ENCODE measurements around the gene SGPL1.

SGPL1 gene

DNA sequence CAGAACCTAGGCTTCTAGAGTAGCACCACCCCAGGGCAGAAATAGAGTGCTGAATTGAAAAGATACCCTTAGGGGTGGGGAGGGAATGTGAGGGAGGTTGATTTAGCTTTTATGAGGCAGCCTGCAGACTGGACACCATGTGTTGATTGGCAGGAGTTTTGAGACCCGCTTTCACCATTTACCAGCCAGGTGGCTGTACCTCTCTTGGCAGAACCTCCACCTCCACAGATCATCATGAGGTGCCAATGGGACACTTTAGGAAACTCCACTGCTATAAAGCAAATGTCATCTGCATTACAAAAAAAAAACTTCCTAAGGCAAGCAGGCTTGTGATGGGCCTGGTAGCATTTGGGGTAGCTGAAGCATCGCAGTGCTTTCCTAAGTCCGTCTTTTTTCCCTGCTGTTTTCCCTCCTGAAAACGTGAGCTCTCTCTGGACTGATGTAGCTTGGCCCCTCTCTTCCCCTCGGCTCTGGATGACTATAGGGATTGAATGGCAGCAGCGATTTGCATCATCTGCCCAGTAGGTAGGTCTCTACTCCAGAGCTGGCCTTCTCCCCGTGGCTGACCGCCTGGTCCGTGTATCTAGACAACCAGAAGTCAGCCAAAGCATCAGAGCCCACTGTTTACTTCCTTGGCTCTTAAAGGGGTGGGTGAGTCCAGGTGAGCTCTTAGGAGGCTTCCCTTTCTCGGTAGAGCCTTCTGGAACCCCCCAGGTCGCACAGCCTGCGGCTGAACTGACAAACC is 71.3 kb downstream of the SGPL1 start:
- DNase-seq = no peak

DNA sequence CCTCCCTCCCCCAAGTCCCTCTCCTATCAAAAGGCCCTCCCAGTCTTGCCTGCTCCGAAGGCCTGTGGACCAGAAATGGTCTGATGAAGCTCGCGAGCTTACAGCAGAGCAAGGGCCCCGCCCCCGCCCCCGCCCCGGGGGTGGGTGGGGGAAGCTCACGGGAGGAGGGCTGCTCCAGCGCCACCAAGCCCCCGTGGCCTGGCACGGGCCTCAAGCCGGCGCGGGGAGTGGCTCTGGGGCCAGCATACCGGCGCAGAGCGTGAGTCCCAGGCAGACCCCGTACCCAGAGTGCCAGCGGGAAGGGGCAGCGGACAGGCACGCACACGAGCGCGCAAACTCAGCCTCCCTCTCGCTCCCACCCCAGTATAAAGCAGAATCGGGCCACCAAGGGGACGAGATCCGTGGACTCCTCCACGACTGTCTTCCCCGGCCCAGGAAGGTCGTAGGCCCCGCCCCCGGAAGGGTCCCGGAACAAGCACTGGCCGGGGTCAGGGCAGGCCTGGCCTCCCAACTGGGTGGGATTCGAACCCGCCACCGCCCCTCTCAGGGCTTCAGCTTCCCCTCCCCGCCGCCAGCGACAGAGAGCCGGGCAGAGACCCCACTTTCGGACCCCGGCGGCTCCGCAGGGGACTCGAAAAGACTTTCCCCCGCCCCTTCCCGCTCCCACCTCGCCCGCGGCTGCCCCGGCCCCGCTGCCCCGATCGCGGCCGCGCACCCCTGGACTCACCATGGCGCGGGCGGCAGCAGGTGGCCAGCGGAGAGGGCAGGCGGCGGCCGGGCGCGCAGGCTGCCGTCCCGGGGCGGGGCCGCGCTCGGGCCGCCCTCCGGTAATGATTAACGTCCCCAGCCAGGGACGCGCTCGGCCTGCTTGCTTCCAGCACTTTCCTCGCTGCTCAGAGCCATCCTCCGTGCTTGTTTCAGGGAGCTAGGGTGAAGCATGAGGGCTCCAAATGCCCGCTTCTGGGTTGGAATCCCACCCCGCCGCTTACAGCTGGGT is 72.4 kb downstream of the SGPL1 start, which contains the start of gene PCBD1:
PCBD1 (minus strand) TSS at position 762 of the 997 bp plus-strand sequence; CDS start at position 730, 32 bp downstream.
- peak; percentile 72 to 73 for DNase-seq

DNA sequence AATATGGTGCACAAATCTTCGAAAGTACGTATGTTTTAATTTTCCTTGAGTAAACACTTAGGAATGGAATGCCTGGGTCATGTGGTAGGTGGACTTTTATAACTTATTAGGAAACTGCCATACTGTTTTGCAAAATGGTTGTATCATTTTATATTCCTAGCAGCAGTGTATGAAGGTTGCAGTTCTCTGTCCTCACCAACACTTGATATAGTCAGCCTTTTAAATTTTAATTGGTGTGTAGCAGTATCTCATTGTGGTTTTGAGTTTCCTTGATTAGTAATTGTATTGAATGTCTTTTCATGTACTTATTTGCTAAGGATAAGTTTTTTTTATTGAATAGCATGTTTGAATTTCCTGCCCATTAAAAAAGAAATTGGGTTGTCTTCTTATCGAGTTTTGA is 73.5 kb downstream of the SGPL1 start:
- no peak for DNase-seq

DNA sequence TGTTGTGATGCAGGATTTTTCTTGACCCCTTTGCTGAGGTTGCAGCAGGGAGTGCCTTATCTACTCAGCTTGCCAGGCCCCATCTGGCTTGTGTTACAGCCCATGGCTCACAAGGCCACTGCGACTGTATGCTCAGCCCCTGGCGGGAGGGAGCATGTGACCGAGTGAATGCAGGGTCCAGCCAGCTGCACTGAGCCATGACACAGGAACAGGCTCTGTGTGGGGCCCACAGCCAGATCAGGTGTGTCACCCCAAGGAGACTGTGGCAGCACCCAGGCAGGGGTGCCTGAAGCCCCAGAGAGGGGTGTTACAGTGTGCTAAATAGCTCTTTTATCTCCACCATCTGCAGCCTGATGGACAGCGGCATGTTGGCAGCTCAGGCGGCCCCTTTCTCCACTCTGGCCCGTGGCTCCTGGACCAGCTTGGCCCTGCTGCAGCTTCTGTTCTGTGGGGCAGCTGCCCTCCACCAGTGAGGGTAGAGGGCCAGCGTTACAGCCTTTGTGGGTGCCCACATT is 75.2 kb downstream of the SGPL1 start:
- no peak for DNase-seq

DNA sequence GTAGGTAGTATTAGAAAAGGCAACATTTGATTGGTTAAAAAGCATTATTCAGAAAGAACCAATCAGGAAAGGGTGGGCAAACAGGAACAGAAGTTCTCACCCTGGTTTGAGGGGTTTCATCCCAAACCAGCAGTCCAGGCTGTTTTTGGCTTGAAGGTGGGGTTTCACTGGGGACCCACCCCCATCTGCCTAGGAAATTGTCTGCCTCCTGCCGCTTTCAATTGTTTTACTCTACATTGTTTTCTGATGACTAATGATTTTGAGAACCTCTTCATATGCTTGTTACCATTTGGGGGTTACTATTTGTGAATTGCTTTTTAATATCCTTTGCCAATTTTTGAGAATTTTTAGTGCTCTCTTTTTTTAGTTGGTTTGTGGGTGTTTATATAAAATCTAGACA is 75.9 kb downstream of the SGPL1 start:
- no peak for DNase-seq

DNA sequence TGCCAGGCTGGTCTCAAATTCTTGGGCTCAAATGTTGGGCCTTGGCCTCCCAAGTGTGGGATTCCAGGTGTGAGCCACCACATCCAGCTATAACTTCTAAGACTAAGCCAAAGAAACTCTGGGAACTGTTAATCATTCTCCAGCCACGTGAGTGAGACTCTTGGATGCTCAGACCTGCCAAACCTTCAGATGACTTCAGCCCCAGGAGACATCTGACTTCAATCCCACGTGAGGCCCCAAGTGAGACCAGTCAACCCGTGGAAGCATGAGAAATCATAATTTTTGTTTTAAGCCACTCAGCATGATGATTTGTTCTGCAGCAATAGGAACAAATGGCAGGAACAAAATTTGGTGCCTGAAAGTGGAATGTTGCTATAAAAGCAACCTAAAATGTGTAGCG is 76.9 kb downstream of the SGPL1 start:
- no peak for DNase-seq

DNA sequence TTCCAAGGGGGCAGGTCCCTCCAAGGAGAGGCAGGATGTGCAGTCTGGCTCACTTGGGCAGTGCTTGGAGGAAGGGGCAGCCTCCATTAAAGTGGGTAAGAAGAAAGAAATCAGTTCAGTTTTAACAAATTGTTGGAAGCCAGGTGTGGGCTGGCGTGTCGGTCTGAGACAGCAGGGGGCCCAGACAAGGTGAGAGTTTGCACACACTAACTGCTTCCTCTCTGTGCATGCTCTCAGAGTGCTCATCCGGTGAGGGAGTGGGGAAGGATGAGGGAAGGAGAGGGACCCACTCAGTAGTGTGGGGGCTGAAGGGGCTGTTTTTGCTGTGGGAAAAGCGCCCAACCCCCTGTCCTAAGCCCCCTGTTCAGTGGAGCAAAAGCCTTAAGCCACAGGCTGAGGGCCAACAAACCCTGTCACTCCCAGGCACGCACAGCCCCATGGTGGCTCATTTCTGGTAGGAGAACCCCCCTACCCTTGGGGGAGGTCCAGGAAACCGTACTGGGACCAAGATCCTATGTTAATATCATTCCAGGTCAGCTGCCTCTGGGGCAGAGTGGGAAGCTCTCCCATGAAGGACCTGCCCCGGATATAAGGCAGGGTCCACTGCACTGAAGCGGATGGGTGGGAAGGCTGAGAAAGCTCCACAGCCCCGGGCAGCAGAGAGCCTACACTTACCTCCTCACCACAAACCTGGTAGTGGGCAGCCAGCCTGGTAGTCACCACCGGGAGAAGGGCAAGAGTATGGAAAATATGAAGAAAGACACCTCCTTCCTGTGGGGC is 77.7 kb downstream of the SGPL1 start:
- no peak for DNase-seq

DNA sequence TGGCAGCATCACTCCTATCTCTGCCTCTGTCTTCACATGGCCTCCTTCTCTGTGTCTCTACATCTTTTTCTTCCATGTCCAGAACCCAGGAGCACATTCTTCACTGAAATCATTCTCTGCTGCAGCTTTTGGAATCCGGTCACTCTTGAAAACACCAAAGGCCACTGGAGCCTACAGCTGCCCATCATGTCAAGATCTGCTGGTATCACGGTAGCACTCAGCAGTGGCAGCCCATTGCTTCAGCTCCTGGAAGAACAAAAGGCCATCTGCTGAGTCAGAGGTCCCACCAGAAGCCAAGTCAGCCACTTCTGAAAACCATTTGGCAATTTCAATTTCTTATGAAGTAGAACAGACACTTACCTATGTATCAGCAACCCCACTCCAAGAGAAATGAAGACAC is 78.7 kb downstream of the SGPL1 start:
- no peak for DNase-seq

DNA sequence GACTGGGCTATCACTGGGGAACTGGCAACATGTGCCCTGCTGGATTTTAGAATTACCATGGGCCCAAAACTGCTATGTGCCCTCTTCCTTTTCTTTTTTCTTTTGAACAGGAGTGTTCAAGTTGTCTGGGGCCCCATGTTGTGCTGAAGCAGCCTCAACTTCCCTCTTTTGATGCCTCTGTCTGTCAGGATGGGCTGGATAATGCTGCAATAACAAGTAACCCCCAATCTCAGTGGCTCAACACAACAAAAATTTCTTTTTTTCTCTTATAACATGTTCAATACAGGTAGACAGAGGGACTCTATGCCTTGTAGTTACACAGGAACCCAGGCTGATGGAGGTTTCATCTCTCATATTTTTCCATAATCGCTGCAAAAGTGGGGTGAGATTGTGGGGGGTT is 80.8 kb downstream of the SGPL1 start:
- no peak for DNase-seq

DNA sequence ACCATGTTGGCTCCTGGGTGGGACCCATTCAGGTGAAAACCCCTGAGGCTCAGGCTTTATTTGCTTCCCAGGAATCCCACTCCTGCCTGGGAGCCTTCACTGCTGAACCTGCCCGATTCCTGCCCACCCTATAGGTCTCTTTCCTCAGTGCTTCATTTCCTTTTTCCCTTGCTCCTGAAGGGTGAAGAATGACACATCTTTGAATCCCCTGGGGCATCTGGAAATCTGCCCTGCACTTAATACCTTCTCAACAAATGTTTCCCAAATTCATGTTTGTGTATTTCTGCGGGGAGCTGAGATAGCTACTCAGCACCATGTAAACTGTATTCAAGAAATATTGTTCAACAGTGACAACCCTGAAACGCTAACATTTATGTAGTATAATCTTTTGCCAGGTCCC is 82.9 kb downstream of the SGPL1 start:
- DNase-seq = no peak

DNA sequence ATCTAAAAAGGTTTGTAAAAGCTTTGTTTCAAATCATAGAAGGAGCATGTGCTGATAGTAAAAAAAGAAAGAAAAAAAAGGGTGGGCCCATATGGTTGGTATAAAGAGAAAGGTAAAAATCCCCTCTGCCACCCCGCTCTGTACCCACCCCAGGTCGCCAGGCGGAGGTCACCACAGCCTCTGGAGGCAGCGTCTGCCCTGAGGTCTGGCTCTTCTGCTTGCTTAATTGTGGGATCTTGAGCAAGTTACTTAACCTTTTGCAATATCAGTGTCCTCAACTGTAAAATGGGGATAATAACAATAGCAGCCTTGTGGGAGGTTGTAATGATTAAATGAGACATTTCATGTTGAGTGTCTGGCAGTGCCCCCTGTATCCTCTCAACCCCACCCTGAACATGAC is 83.3 kb downstream of the SGPL1 start:
- DNase-seq = no peak

DNA sequence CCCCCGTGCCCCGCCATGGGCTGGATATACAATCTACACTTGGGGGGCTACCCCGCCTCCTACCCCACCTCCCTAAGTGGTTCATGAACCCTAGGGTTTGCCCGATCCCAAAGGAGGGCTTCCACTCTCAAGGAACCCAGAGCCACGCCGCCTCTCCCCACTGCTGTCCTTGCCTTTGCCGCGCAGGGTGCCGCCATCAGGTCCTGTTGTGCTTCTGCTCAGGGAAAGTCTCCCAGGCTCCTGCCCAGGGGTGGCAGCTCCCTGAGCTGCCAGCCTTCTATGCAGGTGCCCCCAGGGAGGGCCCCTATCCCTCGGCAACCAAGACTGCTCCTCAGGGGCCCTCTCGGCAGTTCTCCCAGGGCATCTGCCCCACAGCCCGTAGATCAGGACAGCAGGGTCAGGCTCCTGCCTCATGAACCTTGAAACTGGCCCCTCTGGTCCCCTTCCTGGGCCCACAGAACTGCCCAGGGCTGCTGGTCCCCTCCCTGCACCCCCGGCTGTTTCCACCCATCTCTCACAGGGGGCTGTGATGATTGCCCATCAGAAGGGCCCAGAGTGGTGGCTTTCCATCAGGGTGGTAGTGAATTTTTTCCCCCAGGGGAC is 85.6 kb downstream of the SGPL1 start:
- no peak for DNase-seq

DNA sequence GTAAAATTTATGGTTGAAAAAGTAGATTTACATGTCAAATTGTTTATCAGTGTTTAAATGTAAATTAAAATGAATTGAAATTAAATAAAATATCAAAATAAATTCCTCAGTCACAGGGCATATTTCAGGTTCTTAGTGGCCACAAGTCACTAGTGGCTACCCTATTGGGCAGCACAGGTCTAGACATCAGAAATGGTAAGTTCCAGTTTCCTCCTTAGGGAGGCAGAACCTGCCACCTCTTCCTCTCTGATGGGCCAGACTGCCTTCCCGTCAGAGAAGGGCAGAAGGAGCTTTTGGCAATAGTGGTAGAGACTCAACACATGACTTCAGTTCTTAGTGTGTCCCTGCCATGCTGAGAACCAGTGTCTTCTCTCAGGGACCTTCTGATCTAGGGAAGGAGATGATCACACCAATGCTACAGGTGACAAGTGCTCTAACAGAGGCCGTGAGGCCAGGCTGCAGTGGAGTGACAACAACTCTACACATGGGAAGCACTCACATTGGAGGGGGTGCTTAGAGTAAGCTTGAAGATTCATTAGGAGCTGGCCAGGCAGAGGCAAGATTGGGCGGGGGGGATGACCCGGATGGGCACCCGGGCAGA is 87.0 kb downstream of the SGPL1 start:
- DNase-seq = no peak

DNA sequence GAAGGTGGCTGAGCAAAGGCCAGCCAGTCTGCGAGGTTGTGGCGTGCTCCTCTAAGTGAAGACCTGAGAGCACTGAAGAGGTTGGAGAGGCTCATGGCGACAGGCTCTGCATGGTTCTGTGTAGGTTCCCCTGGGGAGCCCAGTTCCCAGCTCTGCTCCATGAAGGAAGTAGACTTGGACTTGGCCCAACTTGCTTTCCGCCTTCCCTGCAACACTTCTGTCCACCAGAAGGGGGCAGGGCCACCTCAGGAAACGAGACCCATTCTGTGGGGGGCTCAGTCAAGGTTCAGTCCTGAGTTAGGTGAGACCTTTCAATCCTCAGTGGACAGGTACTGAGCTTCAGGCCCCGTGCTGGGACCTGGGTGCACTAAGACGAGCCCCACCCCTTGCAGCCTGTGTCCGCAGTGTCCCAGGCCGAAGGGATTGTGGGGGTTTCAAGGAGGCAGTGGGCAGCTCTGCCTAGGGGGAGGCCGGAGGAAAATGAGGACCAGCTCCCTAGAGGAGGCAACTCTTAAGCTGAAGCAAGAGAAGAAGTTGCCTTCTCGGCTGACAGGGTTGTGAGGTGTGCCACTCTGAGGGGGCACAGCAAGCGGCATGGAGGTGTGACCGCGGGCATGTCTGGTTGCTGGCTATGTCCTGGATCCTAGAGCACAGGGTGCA is 87.6 kb downstream of the SGPL1 start:
- DNase-seq = peak; percentile 28 to 52

DNA sequence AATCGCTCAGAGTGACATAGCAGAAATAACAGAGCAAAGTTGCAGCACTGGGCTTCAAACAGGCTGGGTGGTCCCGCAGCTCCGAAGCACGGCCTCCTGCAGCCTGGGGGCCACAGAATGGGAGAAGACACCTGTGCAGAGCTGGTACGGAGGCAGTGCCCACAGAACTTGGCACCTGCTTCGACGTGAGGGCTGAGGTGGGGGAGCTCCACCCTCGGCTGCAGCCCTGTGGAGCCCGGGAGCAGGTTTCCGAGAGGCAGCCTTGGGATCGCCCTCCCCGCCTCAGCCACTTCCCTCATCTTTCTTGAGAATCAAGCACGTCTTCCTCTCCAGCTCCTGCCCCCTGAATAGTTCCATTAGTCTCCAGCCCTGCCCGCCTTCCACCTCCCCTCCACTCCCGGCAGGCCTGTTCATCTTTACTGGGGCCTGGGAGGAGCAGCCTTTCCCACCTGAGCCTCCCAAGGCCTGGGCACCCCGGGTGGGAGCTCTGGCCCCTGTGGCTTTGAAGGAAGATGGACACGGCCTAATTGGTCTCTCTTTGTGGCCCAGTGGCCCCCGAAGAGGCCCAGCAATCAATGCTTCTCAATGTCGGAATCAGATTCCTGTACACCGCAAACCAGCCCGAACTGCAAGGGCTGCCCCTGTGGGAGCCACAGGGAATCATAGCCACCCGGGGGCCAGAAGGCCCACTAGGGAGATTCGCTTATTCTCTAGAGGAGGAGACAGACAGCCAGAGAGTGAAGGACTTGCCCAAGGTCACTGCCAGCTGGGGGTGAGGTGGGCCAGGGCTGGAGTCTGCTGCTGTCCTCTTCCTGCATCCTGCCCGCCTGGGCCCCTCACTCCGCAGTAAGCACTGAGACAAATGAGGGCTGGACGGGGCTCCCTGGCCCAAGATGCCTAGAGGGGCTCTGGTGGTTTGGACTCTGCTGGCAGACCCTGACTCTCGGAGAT is 89.6 kb downstream of the SGPL1 start:
- no peak for DNase-seq

DNA sequence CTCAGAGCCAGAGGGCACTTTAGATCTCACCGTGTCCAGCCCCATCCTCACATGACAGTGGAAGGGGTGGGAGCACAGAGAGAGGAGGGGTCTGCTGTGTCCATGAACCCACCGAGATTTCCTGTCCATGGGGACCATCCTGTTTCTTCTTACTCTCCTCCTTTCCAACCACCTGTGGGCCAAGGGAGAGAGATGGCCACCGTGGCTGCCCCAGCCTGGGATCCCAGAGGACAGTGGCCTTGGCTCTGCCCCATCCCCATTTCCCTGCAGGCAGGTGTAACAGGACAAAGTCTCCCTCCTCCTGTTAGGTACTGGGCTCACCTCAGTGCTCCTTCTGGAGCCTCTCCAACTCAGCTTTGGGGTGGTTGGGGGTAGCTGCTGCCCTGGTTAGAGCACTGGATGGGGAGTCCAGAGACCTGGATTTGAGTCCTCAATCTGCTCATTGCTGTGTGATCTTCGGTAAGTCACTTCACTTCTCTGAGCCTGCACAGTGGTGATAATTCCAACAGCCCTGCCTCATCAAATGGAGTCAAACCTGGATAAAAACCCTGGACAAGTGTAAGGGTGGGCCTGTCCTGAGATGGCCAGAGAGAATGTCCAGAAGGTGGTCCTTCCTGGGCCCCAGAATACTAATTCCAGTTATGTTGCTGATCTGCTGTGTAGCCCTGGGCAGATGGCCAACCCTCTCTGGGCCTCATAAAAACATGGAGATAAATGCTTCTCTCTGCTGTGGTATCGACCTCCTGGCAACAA is 90.5 kb downstream of the SGPL1 start:
- no peak for DNase-seq

DNA sequence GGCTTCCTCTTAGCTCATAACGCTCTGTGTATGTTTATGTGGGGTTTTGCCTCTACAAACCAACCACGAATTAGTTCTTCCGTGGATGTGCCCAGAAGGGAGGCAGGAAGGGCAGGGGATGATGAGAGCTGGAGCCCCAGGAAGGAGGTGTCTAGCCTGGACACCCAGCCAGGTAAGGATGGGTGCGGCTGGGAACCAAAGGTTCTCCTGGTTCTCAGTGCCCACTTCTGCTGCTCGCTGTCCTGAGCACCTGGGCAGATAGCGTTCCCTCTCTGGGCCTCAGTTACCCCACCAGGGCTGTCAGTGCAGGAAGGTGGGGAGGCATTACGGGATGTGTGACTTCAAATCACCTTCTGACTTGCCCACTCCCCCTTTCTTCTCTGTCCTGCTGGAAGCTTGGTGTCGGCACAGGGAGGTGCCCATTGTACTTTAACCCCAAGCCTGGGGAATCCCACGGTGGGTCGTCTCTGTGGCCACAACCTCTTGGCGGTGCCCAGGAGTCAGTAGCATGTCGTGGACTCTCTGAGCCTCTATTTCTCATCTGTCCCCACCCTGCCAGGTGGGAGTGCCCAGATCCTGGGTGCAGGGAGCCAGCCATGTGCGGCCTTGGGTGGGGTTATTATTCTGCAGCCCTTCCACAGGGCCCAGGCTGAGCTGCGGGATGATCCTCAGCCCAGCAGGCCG is 91.3 kb downstream of the SGPL1 start:
- DNase-seq = no peak

DNA sequence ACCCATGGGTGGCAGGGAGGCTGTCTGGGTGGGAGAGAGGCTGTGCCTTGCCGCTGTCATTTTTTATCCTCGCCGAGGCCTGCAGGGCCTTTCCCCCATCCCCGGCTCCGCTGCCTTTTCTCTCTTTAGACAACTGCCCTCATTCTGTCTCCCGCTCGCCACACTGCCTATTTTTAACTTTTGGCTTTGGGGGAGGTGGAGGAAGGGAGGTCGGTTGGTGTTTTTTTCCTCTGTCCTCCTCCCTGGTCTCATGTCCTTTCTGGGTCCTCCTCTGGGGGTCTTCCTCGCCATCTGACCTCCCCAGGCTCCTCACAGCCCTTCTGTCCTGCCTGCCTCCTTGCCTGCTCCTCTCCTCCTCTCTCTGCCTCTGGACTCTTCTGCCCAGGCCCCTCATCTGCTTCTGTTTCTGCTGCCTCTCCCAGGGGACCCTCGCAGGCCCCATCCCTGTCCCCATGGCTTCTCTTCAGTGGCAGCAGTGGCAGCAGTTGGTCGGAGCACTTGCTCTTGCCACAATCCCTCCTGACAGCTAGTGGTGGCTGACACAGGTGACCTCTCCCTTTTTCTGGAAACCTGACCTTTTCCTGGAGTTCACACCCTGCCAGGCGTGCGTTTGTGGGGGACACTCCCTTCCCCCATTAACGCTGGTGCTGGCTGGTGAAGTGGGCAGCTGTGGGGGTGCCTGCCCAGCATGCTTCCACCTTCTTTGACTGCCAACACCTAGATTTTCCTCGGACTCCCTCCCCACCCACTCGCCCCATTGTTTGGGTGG is 92.1 kb downstream of the SGPL1 start:
- no peak for DNase-seq

Measured in stimulated activated CD4-positive, alpha-beta T cell treated with anti-CD3 and anti-CD28 coated beads, Interleukin-2, amount 100 ng/mL, for 24 hours (primary cell).